Coronary artery (tissue), 2 donors: ENCODE data around the gene TLX1.

ENCODE experiments used
- DNase-seq: peaks from one replicate; pipeline ENCODE4 v3.0.0-alpha.2; 2017; ENCODE audit warnings: low spot score
- H3K27ac ChIP-seq, 2 donors: fragments of 200-600 bp; sonication (generic); one replicate each; pipeline ENCODE4 v1.5.1; 2016 to 2019
- H3K4me3 ChIP-seq: fragments of 200-600 bp; sonication (generic); 2 replicates; pipeline ENCODE4 v1.5.1; 2016; ENCODE audit warnings: mild to moderate bottlenecking, moderate library complexity
- TF ChIP-seq, protein P1 (sequence below): fragments of 200-600 bp; sonication (generic); IDR thresholded peaks from one replicate; pipeline ENCODE4 v1.5.1; 2019; ENCODE audit warnings: antibody characterized with exemption

TLX1 gene

GRCh38 chr10:101165736-101166135 is 34.6 kb downstream of the TLX1 start:
- Histone ChIP-seq H3K27ac (no peak overlapping the region), H3K4me3 (no peak overlapping the region)
- TF ChIP-seq, protein P1, sequence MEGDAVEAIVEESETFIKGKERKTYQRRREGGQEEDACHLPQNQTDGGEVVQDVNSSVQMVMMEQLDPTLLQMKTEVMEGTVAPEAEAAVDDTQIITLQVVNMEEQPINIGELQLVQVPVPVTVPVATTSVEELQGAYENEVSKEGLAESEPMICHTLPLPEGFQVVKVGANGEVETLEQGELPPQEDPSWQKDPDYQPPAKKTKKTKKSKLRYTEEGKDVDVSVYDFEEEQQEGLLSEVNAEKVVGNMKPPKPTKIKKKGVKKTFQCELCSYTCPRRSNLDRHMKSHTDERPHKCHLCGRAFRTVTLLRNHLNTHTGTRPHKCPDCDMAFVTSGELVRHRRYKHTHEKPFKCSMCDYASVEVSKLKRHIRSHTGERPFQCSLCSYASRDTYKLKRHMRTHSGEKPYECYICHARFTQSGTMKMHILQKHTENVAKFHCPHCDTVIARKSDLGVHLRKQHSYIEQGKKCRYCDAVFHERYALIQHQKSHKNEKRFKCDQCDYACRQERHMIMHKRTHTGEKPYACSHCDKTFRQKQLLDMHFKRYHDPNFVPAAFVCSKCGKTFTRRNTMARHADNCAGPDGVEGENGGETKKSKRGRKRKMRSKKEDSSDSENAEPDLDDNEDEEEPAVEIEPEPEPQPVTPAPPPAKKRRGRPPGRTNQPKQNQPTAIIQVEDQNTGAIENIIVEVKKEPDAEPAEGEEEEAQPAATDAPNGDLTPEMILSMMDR: no peak
- DNase-seq: no peak

GRCh38 chr10:101166430-101166829 is 35.3 kb downstream of the TLX1 start:
- DNase-seq: no peak
- H3K4me3 ChIP-seq: no peak overlapping the region
- no peak overlapping the region for H3K27ac ChIP-seq
- TF ChIP-seq, protein P1: no peak

- TF ChIP-seq, protein P1: no peak
- DNase-seq: no peak
- Histone ChIP-seq H3K27ac (no peak overlapping the region), H3K4me3 (no peak overlapping the region)
Observed at GRCh38 chr10:101172741-101173140, 41.6 kb downstream of the TLX1 start.

- DNase-seq: no peak
- Histone ChIP-seq H3K27ac (no peak overlapping the region), H3K4me3 (no peak overlapping the region)
- TF ChIP-seq, protein P1: no peak
Observed at GRCh38 chr10:101174319-101174718, 43.2 kb downstream of the TLX1 start.

DNA sequence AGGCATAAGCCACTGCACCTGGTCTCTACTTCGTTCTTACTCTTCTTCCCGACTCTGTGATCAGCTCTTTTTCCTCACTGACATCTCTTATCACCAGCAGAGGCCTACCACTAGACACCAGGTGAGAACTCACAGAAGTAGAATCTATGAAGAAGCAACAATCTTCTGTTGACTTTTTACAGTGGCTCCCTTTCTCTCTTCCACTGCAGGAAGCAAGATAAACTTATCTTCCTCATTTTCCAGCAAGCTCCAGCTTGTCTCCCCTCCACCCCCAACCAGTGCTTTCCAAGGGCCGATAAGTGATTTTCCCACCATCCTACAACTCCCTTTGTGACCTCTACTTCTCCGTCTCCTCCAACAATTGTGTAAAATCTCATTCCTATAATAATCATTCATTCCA is 45.5 kb downstream of the TLX1 start:
- no peak overlapping the region for H3K4me3 ChIP-seq
- DNase-seq: no peak
- no peak overlapping the region for H3K27ac ChIP-seq
- TF ChIP-seq, protein P1: no peak

DNA sequence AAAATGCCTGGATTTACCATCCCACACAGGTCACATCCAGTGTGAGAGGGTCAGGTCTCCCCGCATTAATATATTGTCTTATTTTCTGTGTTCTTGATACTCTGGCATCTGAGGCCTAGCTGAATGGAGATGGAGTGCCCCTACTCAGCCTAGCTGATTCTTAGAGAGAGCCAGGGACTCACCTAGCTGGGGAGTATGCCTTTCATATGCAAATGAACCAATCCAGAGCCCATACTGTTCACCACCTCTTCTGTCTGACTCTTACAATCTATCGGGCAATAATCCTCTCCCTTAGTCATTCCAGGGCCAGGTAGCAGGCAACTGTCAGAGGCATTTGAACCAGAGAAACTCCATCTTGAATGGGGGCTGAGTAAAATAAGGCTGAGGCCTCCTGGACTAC is 51.8 kb downstream of the TLX1 start:
- Histone ChIP-seq H3K27ac (no peak overlapping the region), H3K4me3 (no peak overlapping the region)
- TF ChIP-seq, protein P1: no peak
- DNase-seq: no peak

- Histone ChIP-seq H3K4me3 (no peak overlapping the region), H3K27ac (no peak overlapping the region)
- DNase-seq: no peak
- TF ChIP-seq, protein P1: no peak
Observed at GRCh38 chr10:101183458-101184183, 52.5 kb downstream of the TLX1 start.
